NCI-H446 (cell line): Measurements from ENCODE around the gene KLC4.
"Not testable (repeated sequence)": the region's sequence is repeated elsewhere in the genome, so short reads cannot be mapped to it uniquely, and the experiment has no call there.

Experiments
- DNase-seq, 2 experiments: peaks; one replicate each; lab custom pipeline; 2025; lab: John Stamatoyannopoulos, UW

KLC4 gene

GRCh38 chr6:43036712-43037111, 22.7 kb upstream of the KLC4 start:
- no peak for DNase-seq

GRCh38 chr6:43037197-43037596, 22.2 kb upstream of the KLC4 start:
- DNase-seq = no peak

- no peak for DNase-seq
These were observed 21.7 kb upstream of the KLC4 start for GRCh38 chr6:43037706-43038105.

- no peak for DNase-seq
These were observed 20.7 kb upstream of the KLC4 start for GRCh38 chr6:43038727-43039126.

GRCh38 chr6:43040542-43041257, 18.7 kb upstream of the KLC4 start:
- DNase-seq = no peak

DNA sequence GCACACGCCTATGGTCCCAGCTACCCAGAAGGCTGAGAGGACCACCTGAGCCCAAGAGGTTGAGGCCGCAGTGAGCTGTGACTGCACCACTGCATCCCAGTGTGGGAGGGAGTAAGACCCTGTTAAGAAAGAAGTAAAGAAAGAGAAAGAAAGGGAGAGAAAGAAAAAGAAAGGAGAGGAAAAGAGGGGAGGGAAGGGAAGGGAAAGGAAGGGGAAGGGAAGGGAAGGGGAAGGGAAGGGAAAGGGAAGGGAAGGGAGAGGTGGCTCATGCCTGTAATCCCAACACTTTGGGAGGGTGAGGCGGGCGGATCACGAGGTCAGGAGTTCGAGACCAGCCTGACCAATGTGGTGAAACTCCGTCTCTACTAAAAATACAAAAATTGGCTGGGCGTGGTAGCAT, 18.0 kb upstream of the KLC4 start:
- not testable (repeated sequence) for DNase-seq

- no peak for DNase-seq
These were observed 16.1 kb upstream of the KLC4 start for GRCh38 chr6:43043310-43043709.

DNA sequence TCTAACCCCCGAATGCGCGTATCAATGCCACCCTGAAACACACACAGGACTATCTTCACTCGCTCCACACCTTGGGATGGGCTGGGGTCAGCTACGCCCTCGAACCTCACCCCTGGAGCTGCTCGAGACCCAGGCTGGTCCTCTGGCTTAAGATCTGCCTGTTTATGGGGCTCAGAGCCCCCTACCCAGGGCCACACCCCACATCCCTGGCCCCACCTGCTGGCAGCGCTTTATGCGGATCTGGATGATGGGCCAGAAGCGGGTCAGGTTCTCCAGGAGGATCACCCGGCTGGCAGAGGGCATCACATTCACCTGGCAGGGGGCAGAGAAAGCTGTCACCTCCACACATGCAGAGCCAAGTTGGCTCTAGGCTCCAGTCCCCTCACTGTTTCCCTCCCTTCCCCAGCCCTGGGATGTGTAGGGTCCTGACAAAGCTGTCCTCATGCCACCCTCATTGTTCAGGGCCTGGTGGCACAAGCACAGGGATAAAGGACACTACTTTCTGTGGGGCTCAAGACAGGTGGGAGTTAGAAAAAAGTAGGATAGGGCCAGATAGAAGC, 14.0 kb upstream of the KLC4 start:
- no peak for DNase-seq

- no peak for DNase-seq
These were observed 11.4 kb upstream of the KLC4 start for GRCh38 chr6:43047998-43048397.

GRCh38 chr6:43050981-43051380, 8.4 kb upstream of the KLC4 start:
- no peak for DNase-seq

GRCh38 chr6:43052225-43052841, 7.1 kb upstream of the KLC4 start:
- no peak for DNase-seq

GRCh38 chr6:43052842-43053544, 6.4 kb upstream of the KLC4 start:
- DNase-seq = no peak

GRCh38 chr6:43053545-43054205, 5.8 kb upstream of the KLC4 start, which contains the start of gene CUL7:
Gene CUL7 (minus strand): TSS chr6:43053851. CDS start chr6:43052788, 1,063 bp downstream.
- peak; percentile 93 to 95 for DNase-seq

DNA sequence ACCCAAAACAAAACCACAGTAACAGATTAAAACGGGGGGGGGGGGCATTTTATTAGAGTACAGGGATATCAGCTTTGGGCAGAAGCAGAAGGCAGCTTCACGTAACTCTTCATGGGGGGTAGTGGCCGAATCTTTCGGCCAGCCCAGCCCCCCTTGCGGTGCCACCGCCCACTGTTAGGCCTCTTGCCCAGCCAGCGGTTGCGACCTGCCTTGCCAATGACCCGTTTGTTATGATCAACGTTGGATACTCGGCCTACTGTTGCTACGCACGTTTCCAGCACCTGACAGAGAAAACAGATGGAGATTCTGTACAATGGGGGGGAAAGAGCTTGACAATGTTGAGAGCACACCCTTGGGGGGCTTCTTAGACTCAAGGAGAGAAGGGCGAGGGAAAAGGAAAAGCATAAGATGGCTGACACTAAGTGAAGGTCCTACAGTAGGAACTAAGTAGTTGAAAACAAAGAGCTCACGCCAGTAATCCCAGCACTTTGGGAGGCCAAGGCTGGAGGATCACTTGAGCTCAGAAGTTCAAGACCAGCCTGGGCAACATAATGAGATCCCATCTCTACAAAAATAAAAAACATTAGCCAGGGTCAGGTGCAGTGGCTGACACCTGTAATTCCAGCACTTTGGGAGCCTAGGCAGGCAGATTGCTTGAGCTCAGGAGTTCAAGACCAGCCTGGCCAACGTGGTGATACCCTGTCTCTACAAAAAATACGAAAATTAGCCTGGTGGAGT, 5.1 kb upstream of the KLC4 start:
- no peak for DNase-seq

- DNase-seq = no peak
These were observed 3.5 kb upstream of the KLC4 start for GRCh38 chr6:43055966-43056365.

- DNase-seq = no peak
These were observed 900 bp upstream of the KLC4 start for GRCh38 chr6:43058531-43058930.

GRCh38 chr6:43060034-43060754, 763 bp downstream of the KLC4 start:
- DNase-seq = no peak

DNA sequence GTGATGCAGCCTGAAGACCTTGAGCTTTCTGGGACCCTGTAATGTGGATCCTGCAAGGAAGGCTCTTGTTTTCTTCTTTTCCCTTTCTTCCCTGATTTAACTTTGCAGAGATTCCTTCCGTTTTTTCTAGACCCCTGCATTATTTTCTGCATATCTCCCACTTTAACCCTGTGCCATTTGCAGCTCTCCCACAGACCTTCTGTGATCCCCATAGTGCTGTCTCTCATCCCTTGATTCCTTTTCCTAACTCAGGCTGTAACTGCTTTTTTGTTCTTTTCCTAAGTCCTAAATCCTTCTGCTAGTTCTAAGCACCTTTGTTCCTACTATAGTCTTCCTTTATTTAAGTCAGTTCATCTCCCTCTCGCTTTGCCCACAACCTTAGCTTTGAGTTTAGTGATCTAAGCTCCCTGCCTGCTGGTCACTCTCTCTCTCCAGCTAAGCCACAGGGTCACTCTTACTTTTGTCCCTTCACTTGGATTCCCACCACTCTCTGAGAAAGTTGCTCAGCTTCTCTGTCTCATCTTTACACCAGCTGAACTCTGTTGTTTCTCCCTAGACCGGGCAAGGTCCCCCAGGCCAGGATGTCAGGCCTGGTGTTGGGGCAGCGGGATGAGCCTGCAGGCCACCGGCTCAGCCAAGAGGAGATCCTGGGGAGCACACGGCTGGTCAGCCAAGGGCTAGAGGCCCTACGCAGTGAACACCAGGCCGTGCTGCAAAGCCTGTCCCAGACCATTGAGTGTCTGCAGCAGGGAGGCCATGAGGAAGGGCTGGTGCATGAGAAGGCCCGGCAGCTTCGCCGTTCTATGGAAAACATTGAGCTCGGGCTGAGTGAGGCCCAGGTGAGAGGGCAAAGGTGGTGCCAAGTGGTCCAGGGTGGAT, 1.6 kb downstream of the KLC4 start:
- no peak for DNase-seq

DNA sequence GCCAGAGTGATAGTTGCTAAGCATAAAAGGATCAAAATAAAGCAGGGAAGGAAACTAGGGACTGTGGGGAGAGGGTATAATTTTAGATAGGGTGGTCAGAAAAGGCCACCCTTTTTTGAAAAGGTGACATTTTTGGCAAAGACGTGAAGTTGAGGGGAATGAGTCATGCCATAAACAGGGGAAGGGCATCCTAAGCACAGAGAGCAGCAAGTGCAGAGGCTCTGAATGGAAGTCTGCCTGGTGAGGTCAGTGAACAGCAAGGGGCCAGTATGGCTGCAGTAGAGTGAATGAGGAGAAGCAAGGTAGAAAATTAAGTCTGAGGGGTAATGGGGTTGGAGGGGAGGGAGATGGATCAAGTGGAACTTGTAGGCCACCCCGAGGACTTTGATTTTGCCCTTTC, 2.4 kb downstream of the KLC4 start:
- no peak for DNase-seq

DNA sequence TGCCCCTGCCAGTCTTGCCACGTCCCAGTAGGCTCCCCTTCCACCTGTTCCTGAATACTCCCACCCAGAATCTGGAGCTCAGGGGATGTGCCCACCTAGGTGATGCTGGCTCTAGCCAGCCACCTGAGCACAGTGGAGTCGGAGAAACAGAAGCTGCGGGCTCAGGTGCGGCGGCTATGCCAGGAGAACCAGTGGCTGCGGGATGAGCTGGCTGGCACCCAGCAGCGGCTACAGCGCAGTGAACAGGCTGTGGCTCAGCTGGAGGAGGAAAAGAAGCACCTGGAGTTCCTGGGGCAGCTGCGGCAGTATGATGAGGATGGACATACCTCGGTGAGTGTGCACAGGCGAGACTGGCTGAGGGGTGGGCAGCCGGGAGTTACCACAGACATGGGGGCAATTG, 3.4 kb downstream of the KLC4 start:
- no peak for DNase-seq
